ENCODE results near the gene WWOX. TPM values are rescaled to one million over a fixed set of nuclear protein-coding genes. Genes with fewer than 3 reads are reported as not detected.

WWOX gene
- total RNA-seq, 3 donors from 2014 or later (not counting 1 experiment from before 2014, with no cell fraction given) = 21.0 to 29.8 (median 27.0) TPM

DNA sequence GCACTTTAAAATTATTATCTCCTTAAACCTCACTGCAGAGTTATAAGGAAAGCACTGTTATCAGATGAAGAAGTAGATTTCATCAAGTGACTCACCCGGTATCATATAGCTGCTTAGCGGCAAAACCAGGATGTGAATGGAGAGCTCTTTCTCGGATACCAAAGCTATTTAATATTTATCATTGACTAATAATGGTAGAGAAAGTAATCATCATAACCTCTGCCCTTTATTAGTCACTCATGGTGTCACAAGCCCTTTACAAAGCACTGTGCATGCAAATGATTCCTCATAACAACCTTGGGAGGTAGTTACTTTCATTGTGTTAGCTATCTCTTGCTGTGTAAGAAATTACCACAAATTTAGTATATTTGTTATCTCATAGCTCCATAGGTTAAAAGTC lies 908.2 kb downstream of the WWOX start:
- no peak for ATAC-seq
- no peaks in the 10 kb centered on the region for H3K9me3 Mint-ChIP-seq

GRCh38 chr16:79008036-79008868 lies 908.8 kb downstream of the WWOX start:
- 92% methylated on average over 8 of the region's 9 CpGs for WGBS (ENCODE audit: insufficient coverage)
- Mint-ChIP-seq H3K27me3 (ENCODE audit: low read depth in 2 of 2) (no peaks in the 10 kb centered on the region), H3K36me3 (no peaks in the 10 kb centered on the region), H3K27ac (no peak overlapping the region), H3K9me3 (no peaks in the 10 kb centered on the region), H3K4me1 (peaks cover 7 to 10% of the 10 kb centered on the region in 2 donors), H3K4me3 (no peak overlapping the region)
- Histone ChIP-seq H3K4me1 (ENCODE audit: control insufficient read depth, insufficient read depth, low read length) (peaks cover 8% of the 10 kb centered on the region), H3K36me3 (ENCODE audit: control insufficient read depth, insufficient read depth, low read length) (no peaks in the 10 kb centered on the region), H3K27ac (ENCODE audit: low read length) (no peak overlapping the region), H3K27me3 (ENCODE audit: control insufficient read depth, insufficient read depth, low read length) (no peaks in the 10 kb centered on the region), H3K9me3 (ENCODE audit: control insufficient read depth, insufficient read depth, low read length) (no peaks in the 10 kb centered on the region), H3K4me3 (ENCODE audit: low read length) (no peak overlapping the region)
- intact Hi-C loops (cut with micrococcal nuclease) = no loop called here
- DNase-seq = no peak
- ATAC-seq = no peak
- no peak for TF ChIP-seq CTCF (IDR thresholded peaks at IDR 0.05)

More for the DNA sequence above, 908.2 kb downstream of the WWOX start:
- no peak for DNase-seq
- Mint-ChIP-seq H3K36me3 (no peaks in the 10 kb centered on the region), H3K27ac (no peak overlapping the region), H3K4me3 (no peak overlapping the region), H3K27me3 (ENCODE audit: low read depth in 2 of 2) (no peaks in the 10 kb centered on the region), H3K4me1 (peaks cover under 1 to 4% of the 10 kb centered on the region in 2 donors)
- Histone ChIP-seq H3K4me3 (ENCODE audit: low read length) (no peak overlapping the region), H3K36me3 (ENCODE audit: control insufficient read depth, insufficient read depth, low read length) (no peaks in the 10 kb centered on the region), H3K27ac (ENCODE audit: low read length) (no peak overlapping the region), H3K27me3 (ENCODE audit: control insufficient read depth, insufficient read depth, low read length) (no peaks in the 10 kb centered on the region), H3K9me3 (ENCODE audit: control insufficient read depth, insufficient read depth, low read length) (no peaks in the 10 kb centered on the region), H3K4me1 (ENCODE audit: control insufficient read depth, insufficient read depth, low read length) (peaks cover 3% of the 10 kb centered on the region)
- intact Hi-C loops (cut with micrococcal nuclease) = no loop called here
- WGBS (ENCODE audit: insufficient coverage) = no CpG with 5 or more reads among the region's 3 CpGs
- TF ChIP-seq CTCF (IDR thresholded peaks at IDR 0.05) = no peak

DNA sequence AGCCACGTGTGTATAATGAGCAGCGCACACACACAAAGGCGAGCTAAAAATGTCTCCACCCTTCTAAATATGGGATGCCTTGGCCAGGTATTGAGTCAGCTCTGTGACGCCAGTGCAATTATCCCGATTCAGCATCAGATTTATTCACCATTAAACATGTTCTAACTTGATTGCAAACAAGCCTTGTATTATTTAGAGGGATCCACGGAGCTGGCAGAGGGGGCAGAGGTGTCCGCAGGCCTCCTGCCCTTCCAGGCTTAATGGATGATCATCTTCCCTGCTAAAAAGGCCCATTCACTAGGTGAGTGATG lies 909.4 kb downstream of the WWOX start:
- intact Hi-C loops (cut with micrococcal nuclease) = no loop called here
- Mint-ChIP-seq H3K36me3 (no peaks in the 10 kb centered on the region), H3K27me3 (ENCODE audit: low read depth in 2 of 2) (no peaks in the 10 kb centered on the region), H3K4me3 (no peak overlapping the region), H3K27ac (no peak overlapping the region), H3K9me3 (no peaks in the 10 kb centered on the region), H3K4me1 (peaks cover 13% of the 10 kb centered on the region in 2 donors)
- no peak overlapping the region for H3K4me3 ChIP-seq (ENCODE audit: low read length)
- H3K36me3 ChIP-seq (ENCODE audit: control insufficient read depth, insufficient read depth, low read length) = no peaks in the 10 kb centered on the region
- no peaks in the 10 kb centered on the region for H3K27me3 ChIP-seq (ENCODE audit: control insufficient read depth, insufficient read depth, low read length)
- H3K4me1 ChIP-seq (ENCODE audit: control insufficient read depth, insufficient read depth, low read length) = peaks cover 8% of the 10 kb centered on the region
- no peak for DNase-seq
- WGBS (ENCODE audit: insufficient coverage) = 82% methylated on average over 7 of the region's 7 CpGs
- ATAC-seq = no peak
- H3K9me3 ChIP-seq (ENCODE audit: control insufficient read depth, insufficient read depth, low read length) = no peaks in the 10 kb centered on the region
- no peak overlapping the region for H3K27ac ChIP-seq (ENCODE audit: low read length)
- no peak for TF ChIP-seq CTCF (IDR thresholded peaks at IDR 0.05)

DNA sequence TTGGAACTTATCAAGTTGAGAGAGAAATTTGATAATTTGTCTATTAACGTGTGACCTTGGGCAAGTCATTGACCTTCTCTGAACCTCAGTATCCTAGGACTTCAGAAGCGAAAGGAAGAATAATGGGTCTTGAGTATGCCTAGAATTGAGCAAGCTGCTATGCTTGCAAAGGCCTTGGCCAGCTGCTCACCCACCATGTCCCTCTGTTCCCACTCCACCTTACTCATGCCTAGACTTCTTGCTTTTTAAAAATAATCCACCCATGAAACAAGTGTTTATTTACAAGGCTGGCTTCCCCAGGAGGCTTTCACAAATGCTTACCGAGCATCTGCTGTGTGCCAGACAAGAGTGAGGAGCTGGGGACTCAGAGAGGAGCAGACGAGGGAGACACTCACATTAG lies 910.4 kb downstream of the WWOX start:
- Histone ChIP-seq H3K4me3 (ENCODE audit: low read length) (no peak overlapping the region), H3K27ac (ENCODE audit: low read length) (no peak overlapping the region), H3K9me3 (ENCODE audit: control insufficient read depth, insufficient read depth, low read length) (no peaks in the 10 kb centered on the region), H3K27me3 (ENCODE audit: control insufficient read depth, insufficient read depth, low read length) (no peaks in the 10 kb centered on the region), H3K36me3 (ENCODE audit: control insufficient read depth, insufficient read depth, low read length) (no peaks in the 10 kb centered on the region), H3K4me1 (ENCODE audit: control insufficient read depth, insufficient read depth, low read length) (peaks cover 8% of the 10 kb centered on the region)
- Mint-ChIP-seq H3K27ac (no peak overlapping the region), H3K4me1 (peaks cover 13 to 15% of the 10 kb centered on the region in 2 donors), H3K4me3 (no peak overlapping the region), H3K9me3 (no peaks in the 10 kb centered on the region), H3K27me3 (ENCODE audit: low read depth in 2 of 2) (no peaks in the 10 kb centered on the region), H3K36me3 (no peaks in the 10 kb centered on the region)
- intact Hi-C loops (cut with micrococcal nuclease) = no loop called here
- ATAC-seq = no peak
- 96% methylated on average over 4 of the region's 4 CpGs for WGBS (ENCODE audit: insufficient coverage)
- no peak for DNase-seq
- TF ChIP-seq CTCF (IDR thresholded peaks at IDR 0.05) = no peak

All from natural killer cell (primary cell).